ENCODE data around the gene TOX2.

The TOX2 gene

GRCh38 chr20:43983904-43984361 is 69.3 kb downstream of the TOX2 start:
- Mint-ChIP-seq H3K27ac (no peak overlapping the region), H3K9me3 (no peaks in the 10 kb centered on the region), H3K4me1 (peaks cover 7% of the 10 kb centered on the region), H3K4me3 (no peak overlapping the region), H3K36me3 (ENCODE audit: low read depth) (no peaks in the 10 kb centered on the region), H3K27me3 (ENCODE audit: low read depth) (peaks cover 23% of the 10 kb centered on the region)
- TF ChIP-seq CTCF (IDR thresholded peaks at IDR 0.05; ENCODE audit: unreplicated experiment in 3 of 3) = no peak

GRCh38 chr20:43984587-43984986 is 69.9 kb downstream of the TOX2 start:
- Mint-ChIP-seq H3K9me3 (peaks cover 3% of the 10 kb centered on the region), H3K4me3 (no peak overlapping the region), H3K27me3 (ENCODE audit: low read depth) (peaks cover 22% of the 10 kb centered on the region), H3K36me3 (ENCODE audit: low read depth) (no peaks in the 10 kb centered on the region), H3K4me1 (peaks cover 7% of the 10 kb centered on the region), H3K27ac (peak overlapping the region in 2 of 3 experiments; percentile 43 to 55)
- TF ChIP-seq CTCF (IDR thresholded peaks at IDR 0.05; ENCODE audit: unreplicated experiment in 3 of 3) = no peak

GRCh38 chr20:43985121-43985520 is 70.5 kb downstream of the TOX2 start:
- H3K27me3 Mint-ChIP-seq (ENCODE audit: low read depth) = peaks cover 17% of the 10 kb centered on the region
- H3K27ac Mint-ChIP-seq = no peak overlapping the region
- H3K36me3 Mint-ChIP-seq (ENCODE audit: low read depth) = no peaks in the 10 kb centered on the region
- H3K4me1 Mint-ChIP-seq = peaks cover 7% of the 10 kb centered on the region
- no peak overlapping the region for H3K4me3 Mint-ChIP-seq
- TF ChIP-seq CTCF (IDR thresholded peaks at IDR 0.05; ENCODE audit: unreplicated experiment in 3 of 3) = no peak
- peaks cover 3% of the 10 kb centered on the region for H3K9me3 Mint-ChIP-seq

GRCh38 chr20:43985608-43986316 is 71.1 kb downstream of the TOX2 start:
- peaks cover 3% of the 10 kb centered on the region for H3K9me3 Mint-ChIP-seq
- H3K27me3 Mint-ChIP-seq (ENCODE audit: low read depth) = peaks cover 16% of the 10 kb centered on the region
- H3K4me3 Mint-ChIP-seq = no peak overlapping the region
- H3K4me1 Mint-ChIP-seq = peaks cover 7% of the 10 kb centered on the region
- H3K27ac Mint-ChIP-seq = peak overlapping the region in 1 of 3 experiments; percentile 42
- no peaks in the 10 kb centered on the region for H3K36me3 Mint-ChIP-seq (ENCODE audit: low read depth)
- no peak for TF ChIP-seq CTCF (IDR thresholded peaks at IDR 0.05; ENCODE audit: unreplicated experiment in 3 of 3)

- H3K4me3 Mint-ChIP-seq = no peak overlapping the region
- H3K36me3 Mint-ChIP-seq (ENCODE audit: low read depth) = no peaks in the 10 kb centered on the region
- no peak overlapping the region for H3K27ac Mint-ChIP-seq
- peaks cover 7% of the 10 kb centered on the region for H3K4me1 Mint-ChIP-seq
- peaks cover 3% of the 10 kb centered on the region for H3K9me3 Mint-ChIP-seq
- peaks cover 14% of the 10 kb centered on the region for H3K27me3 Mint-ChIP-seq (ENCODE audit: low read depth)
- TF ChIP-seq CTCF (IDR thresholded peaks at IDR 0.05; ENCODE audit: unreplicated experiment in 3 of 3) = no peak
These were observed 72.4 kb downstream of the TOX2 start for GRCh38 chr20:43987018-43987417.

GRCh38 chr20:43987531-43987930 is 72.9 kb downstream of the TOX2 start:
- H3K9me3 Mint-ChIP-seq = peaks cover 3% of the 10 kb centered on the region
- H3K27me3 Mint-ChIP-seq (ENCODE audit: low read depth) = peaks cover 9% of the 10 kb centered on the region
- H3K27ac Mint-ChIP-seq = no peak overlapping the region
- peaks cover 7% of the 10 kb centered on the region for H3K4me1 Mint-ChIP-seq
- no peaks in the 10 kb centered on the region for H3K36me3 Mint-ChIP-seq (ENCODE audit: low read depth)
- no peak for TF ChIP-seq CTCF (IDR thresholded peaks at IDR 0.05; ENCODE audit: unreplicated experiment in 3 of 3)
- no peak overlapping the region for H3K4me3 Mint-ChIP-seq
